ENCODE data around the gene KRT12. TPM values are rescaled to one million over a fixed set of nuclear protein-coding genes. Genes with fewer than 3 reads are reported as not detected.

Gene KRT12
- total RNA-seq, 1 experiment from 2014 or later: 0.82 TPM

Other genes starting within 250 kb of the KRT12 start
- 84.5 and 85.2 TPM in 2 replicates for gene SMARCE1, start 219.4 kb downstream of the KRT12 start, total RNA-seq (2014; rRNA removed; shearing (Covaris generic))
- 0.45 and 0.95 TPM in 2 replicates for gene KRT222, start 202.0 kb downstream of the KRT12 start, total RNA-seq (2014; rRNA removed; shearing (Covaris generic))
- not detected in 2 replicates for gene KRT24, start 163.5 kb downstream of the KRT12 start, total RNA-seq (2014; rRNA removed; shearing (Covaris generic))
- 0.05 and 0.27 TPM in 2 replicates for gene KRT25, start 111.9 kb downstream of the KRT12 start, total RNA-seq (2014; rRNA removed; shearing (Covaris generic))
- not detected in 2 replicates for gene KRT26, start 95.0 kb downstream of the KRT12 start, total RNA-seq (2014; rRNA removed; shearing (Covaris generic))
- 5.9 and 6.9 TPM in 2 replicates for gene KRT27, start 84.7 kb downstream of the KRT12 start, total RNA-seq (2014; rRNA removed; shearing (Covaris generic))
- gene KRT28, start 67.3 kb downstream of the KRT12 start, total RNA-seq (2014; rRNA removed; shearing (Covaris generic)): not detected in 2 replicates
- gene KRT10, start 44.6 kb downstream of the KRT12 start, total RNA-seq (2014; rRNA removed; shearing (Covaris generic)): 8.1 and 15.9 TPM in 2 replicates
- gene KRT20, start 18.0 kb upstream of the KRT12 start, total RNA-seq (2014; rRNA removed; shearing (Covaris generic)): not detected in 2 replicates
- gene KRT23, start 70.4 kb upstream of the KRT12 start, total RNA-seq (2014; rRNA removed; shearing (Covaris generic)): not detected in 2 replicates
- gene KRT39, start 99.7 kb upstream of the KRT12 start, total RNA-seq (2014; rRNA removed; shearing (Covaris generic)): not detected in 2 replicates
- not detected in 2 replicates for gene KRT40, start 117.1 kb upstream of the KRT12 start, total RNA-seq (2014; rRNA removed; shearing (Covaris generic))
- not detected in 2 replicates for gene KRTAP3-3, start 126.9 kb upstream of the KRT12 start, total RNA-seq (2014; rRNA removed; shearing (Covaris generic))
- gene KRTAP3-2, start 132.7 kb upstream of the KRT12 start, total RNA-seq (2014; rRNA removed; shearing (Covaris generic)): not detected in 2 replicates
- gene KRTAP3-1, start 141.9 kb upstream of the KRT12 start, total RNA-seq (2014; rRNA removed; shearing (Covaris generic)): not detected in 2 replicates
- not detected in 2 replicates for gene KRTAP1-5, start 160.0 kb upstream of the KRT12 start, total RNA-seq (2014; rRNA removed; shearing (Covaris generic))
- gene KRTAP1-4, start 163.0 kb upstream of the KRT12 start, total RNA-seq (2014; rRNA removed; shearing (Covaris generic)): not detected in 2 replicates
- not detected in 2 replicates for gene KRTAP1-3, start 167.7 kb upstream of the KRT12 start, total RNA-seq (2014; rRNA removed; shearing (Covaris generic))
- gene KRTAP1-1, start 174.2 kb upstream of the KRT12 start, total RNA-seq (2014; rRNA removed; shearing (Covaris generic)): not detected in 2 replicates
- not detected in 2 replicates for gene KRTAP2-1, start 180.1 kb upstream of the KRT12 start, total RNA-seq (2014; rRNA removed; shearing (Covaris generic))
- not detected in 2 replicates for gene KRTAP2-2, start 188.0 kb upstream of the KRT12 start, total RNA-seq (2014; rRNA removed; shearing (Covaris generic))
- not detected in 2 replicates for gene KRTAP2-3, start 192.9 kb upstream of the KRT12 start, total RNA-seq (2014; rRNA removed; shearing (Covaris generic))
- not detected in 2 replicates for gene KRTAP2-4, start 198.7 kb upstream of the KRT12 start, total RNA-seq (2014; rRNA removed; shearing (Covaris generic))
- gene KRTAP4-7, start 216.9 kb upstream of the KRT12 start, total RNA-seq (2014; rRNA removed; shearing (Covaris generic)): not detected in 2 replicates
- gene KRTAP4-8, start 230.9 kb upstream of the KRT12 start, total RNA-seq (2014; rRNA removed; shearing (Covaris generic)): not detected in 2 replicates
- not detected in 2 replicates for gene KRTAP4-16, start 235.0 kb upstream of the KRT12 start, total RNA-seq (2014; rRNA removed; shearing (Covaris generic))
- gene KRTAP4-9, start 238.2 kb upstream of the KRT12 start, total RNA-seq (2014; rRNA removed; shearing (Covaris generic)): not detected in 2 replicates